ENCODE measurements around the gene C18orf32.
"Not testable (repeated sequence)": the region's sequence is repeated elsewhere in the genome, so short reads cannot be mapped to it uniquely, and the experiment has no call there.

C18orf32 gene

GRCh38 chr18:49527631-49528327 is 40.7 kb upstream of the C18orf32 start:
- H3K4me2 ChIP-seq (ENCODE audit: low read length) = no peak overlapping the region
- no peaks in the 10 kb centered on the region for H3K9me3 ChIP-seq (ENCODE audit: insufficient read depth, low read length)
- H3K79me2 ChIP-seq (ENCODE audit: low read length) = no peaks in the 10 kb centered on the region
- no peak overlapping the region for H3K9ac ChIP-seq (ENCODE audit: low read length)
- H3K27ac ChIP-seq (ENCODE audit: low read length) = no peak overlapping the region
- no peaks in the 10 kb centered on the region for H3K27me3 ChIP-seq (ENCODE audit: low read depth, low read length)
- H2AFZ ChIP-seq (ENCODE audit: low read depth, low read length) = no peak overlapping the region
- TF ChIP-seq, protein P1, sequence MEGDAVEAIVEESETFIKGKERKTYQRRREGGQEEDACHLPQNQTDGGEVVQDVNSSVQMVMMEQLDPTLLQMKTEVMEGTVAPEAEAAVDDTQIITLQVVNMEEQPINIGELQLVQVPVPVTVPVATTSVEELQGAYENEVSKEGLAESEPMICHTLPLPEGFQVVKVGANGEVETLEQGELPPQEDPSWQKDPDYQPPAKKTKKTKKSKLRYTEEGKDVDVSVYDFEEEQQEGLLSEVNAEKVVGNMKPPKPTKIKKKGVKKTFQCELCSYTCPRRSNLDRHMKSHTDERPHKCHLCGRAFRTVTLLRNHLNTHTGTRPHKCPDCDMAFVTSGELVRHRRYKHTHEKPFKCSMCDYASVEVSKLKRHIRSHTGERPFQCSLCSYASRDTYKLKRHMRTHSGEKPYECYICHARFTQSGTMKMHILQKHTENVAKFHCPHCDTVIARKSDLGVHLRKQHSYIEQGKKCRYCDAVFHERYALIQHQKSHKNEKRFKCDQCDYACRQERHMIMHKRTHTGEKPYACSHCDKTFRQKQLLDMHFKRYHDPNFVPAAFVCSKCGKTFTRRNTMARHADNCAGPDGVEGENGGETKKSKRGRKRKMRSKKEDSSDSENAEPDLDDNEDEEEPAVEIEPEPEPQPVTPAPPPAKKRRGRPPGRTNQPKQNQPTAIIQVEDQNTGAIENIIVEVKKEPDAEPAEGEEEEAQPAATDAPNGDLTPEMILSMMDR (IDR thresholded peaks at IDR 0.05; ENCODE audit: low read depth, low read length) = no peak
- TF ChIP-seq EZH2phosphoT487 (IDR thresholded peaks at IDR 0.05; ENCODE audit: low read depth) = no peak
- no peak overlapping the region for H3K4me3 ChIP-seq (ENCODE audit: low read length)
- no peaks in the 10 kb centered on the region for H4K20me1 ChIP-seq (ENCODE audit: insufficient read depth, low read length)
- peaks cover 13% of the 10 kb centered on the region for H3K4me1 ChIP-seq (ENCODE audit: low read length)
- H3K36me3 ChIP-seq (replicated peaks; ENCODE audit: low read depth, low read length) = no peaks in the 10 kb centered on the region

- Histone ChIP-seq H3K4me2 (ENCODE audit: low read length) (no peak overlapping the region), H3K9ac (ENCODE audit: low read length) (no peak overlapping the region), H3K4me1 (ENCODE audit: low read length) (no peaks in the 10 kb centered on the region), H2AFZ (ENCODE audit: low read depth, low read length) (no peak overlapping the region), H3K27ac (ENCODE audit: low read length) (no peak overlapping the region), H3K79me2 (ENCODE audit: low read length) (no peaks in the 10 kb centered on the region), H3K27me3 (ENCODE audit: low read depth, low read length) (no peaks in the 10 kb centered on the region), H4K20me1 (ENCODE audit: insufficient read depth, low read length) (no peaks in the 10 kb centered on the region), H3K36me3 (replicated peaks; ENCODE audit: low read depth, low read length) (no peaks in the 10 kb centered on the region), H3K4me3 (ENCODE audit: low read length) (no peak overlapping the region), H3K9me3 (ENCODE audit: insufficient read depth, low read length) (no peaks in the 10 kb centered on the region)
- TF ChIP-seq, protein P1 (IDR thresholded peaks at IDR 0.05; ENCODE audit: low read depth, low read length) = no peak
- TF ChIP-seq EZH2phosphoT487 (IDR thresholded peaks at IDR 0.05; ENCODE audit: low read depth) = no peak
Measured at GRCh38 chr18:49525981-49526380, 38.9 kb upstream of the C18orf32 start.

DNA sequence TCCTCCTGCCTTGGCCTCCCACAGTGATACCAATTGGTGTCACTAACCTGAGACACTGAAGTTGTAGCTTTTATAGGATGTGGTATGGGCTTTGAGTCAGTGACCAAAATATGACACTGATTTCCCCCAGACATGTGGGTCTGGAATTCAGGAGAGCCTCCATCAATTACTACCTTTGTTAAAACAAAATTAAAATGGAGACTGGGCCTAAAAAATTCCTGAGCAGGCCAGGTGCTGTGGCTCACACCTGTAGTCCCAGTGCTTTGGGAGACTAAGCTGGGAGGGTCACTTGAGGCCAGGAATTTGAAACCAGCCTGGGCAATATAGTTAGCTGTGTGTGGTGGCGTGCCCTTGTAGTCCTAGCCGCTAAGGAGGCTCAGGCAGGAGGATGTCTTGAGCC is 37.9 kb upstream of the C18orf32 start:
- no peak overlapping the region for H3K4me2 ChIP-seq (ENCODE audit: low read length)
- TF ChIP-seq, protein P1 (IDR thresholded peaks at IDR 0.05; ENCODE audit: low read depth, low read length) = no peak
- no peak for TF ChIP-seq EZH2phosphoT487 (IDR thresholded peaks at IDR 0.05; ENCODE audit: low read depth)
- no peaks in the 10 kb centered on the region for H4K20me1 ChIP-seq (ENCODE audit: insufficient read depth, low read length)
- no peaks in the 10 kb centered on the region for H3K4me1 ChIP-seq (ENCODE audit: low read length)
- H3K79me2 ChIP-seq (ENCODE audit: low read length) = no peaks in the 10 kb centered on the region
- no peaks in the 10 kb centered on the region for H3K9me3 ChIP-seq (ENCODE audit: insufficient read depth, low read length)
- no peak overlapping the region for H3K4me3 ChIP-seq (ENCODE audit: low read length)
- no peaks in the 10 kb centered on the region for H3K27me3 ChIP-seq (ENCODE audit: low read depth, low read length)
- no peaks in the 10 kb centered on the region for H3K36me3 ChIP-seq (replicated peaks; ENCODE audit: low read depth, low read length)
- H2AFZ ChIP-seq (ENCODE audit: low read depth, low read length) = no peak overlapping the region
- no peak overlapping the region for H3K27ac ChIP-seq (ENCODE audit: low read length)
- H3K9ac ChIP-seq (ENCODE audit: low read length) = no peak overlapping the region

DNA sequence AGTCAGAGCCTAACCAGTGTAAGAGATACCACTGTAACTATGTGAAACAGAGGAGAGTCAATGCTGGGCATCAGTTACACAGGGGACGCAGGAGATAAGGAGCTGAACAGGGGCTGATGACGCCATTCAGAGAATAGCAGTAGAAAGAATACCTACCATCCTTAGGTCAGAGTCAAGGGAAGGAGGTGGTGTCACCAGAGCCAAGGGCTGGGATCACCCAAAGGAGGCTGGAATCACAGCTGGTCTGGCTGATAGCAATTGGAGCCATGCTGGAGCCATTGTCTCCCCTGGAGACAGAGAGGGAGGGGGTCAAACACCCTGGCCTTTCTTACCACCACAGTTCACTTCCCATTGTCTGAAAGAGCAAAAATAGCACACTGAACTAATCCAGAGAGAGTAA is 37.3 kb upstream of the C18orf32 start:
- no peak for TF ChIP-seq EZH2phosphoT487 (IDR thresholded peaks at IDR 0.05; ENCODE audit: low read depth)
- TF ChIP-seq, protein P1 (IDR thresholded peaks at IDR 0.05; ENCODE audit: low read depth, low read length) = no peak
- Histone ChIP-seq H3K9ac (ENCODE audit: low read length) (no peak overlapping the region), H3K4me1 (ENCODE audit: low read length) (no peaks in the 10 kb centered on the region), H3K9me3 (ENCODE audit: insufficient read depth, low read length) (no peaks in the 10 kb centered on the region), H3K27me3 (ENCODE audit: low read depth, low read length) (no peaks in the 10 kb centered on the region), H3K27ac (ENCODE audit: low read length) (no peak overlapping the region), H3K36me3 (replicated peaks; ENCODE audit: low read depth, low read length) (no peaks in the 10 kb centered on the region), H3K4me3 (ENCODE audit: low read length) (no peak overlapping the region), H2AFZ (ENCODE audit: low read depth, low read length) (no peak overlapping the region), H3K4me2 (ENCODE audit: low read length) (no peak overlapping the region), H4K20me1 (ENCODE audit: insufficient read depth, low read length) (no peaks in the 10 kb centered on the region), H3K79me2 (ENCODE audit: low read length) (no peaks in the 10 kb centered on the region)

DNA sequence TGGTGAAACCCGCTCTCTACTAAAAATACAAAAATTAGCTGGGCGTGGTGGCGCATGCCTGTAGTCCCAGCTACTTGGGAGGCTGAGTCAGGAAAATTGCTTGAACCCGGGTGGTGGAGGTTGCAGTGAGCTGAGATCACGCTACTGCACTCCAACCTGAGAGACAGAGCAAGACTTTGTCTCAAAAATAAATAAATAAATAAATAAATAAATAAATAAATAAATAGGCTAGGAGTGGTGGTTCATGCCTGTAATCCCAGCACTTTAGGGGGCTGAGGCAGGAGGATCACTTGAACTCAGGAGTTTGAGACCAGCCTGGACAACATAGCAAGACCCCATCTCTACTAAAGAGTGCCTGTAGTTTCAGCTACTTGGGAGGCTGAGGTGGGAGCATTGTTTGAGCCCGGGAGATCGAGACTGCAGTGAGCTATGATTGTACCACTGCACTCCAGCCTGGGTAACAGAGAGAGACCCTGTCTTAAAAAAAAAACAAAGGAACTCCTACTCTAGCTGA is 36.6 kb upstream of the C18orf32 start:
- H3K4me1 ChIP-seq (ENCODE audit: low read length); H3K36me3 ChIP-seq (replicated peaks; ENCODE audit: low read depth, low read length); H3K9me3 ChIP-seq (ENCODE audit: insufficient read depth, low read length); H3K4me2 ChIP-seq (ENCODE audit: low read length); H3K27ac ChIP-seq (ENCODE audit: low read length); H3K27me3 ChIP-seq (ENCODE audit: low read depth, low read length); H3K79me2 ChIP-seq (ENCODE audit: low read length); H2AFZ ChIP-seq (ENCODE audit: low read depth, low read length); H4K20me1 ChIP-seq (ENCODE audit: insufficient read depth, low read length); H3K9ac ChIP-seq (ENCODE audit: low read length); H3K4me3 ChIP-seq (ENCODE audit: low read length): not testable (repeated sequence)
